Neuron (in vitro differentiated cells): ENCODE results near the gene NFYA.

ENCODE experiments used
- H2AFZ ChIP-seq: one replicate; pipeline ENCODE4 v1.6.1; 2013; ENCODE audit warnings: low read depth, mild to moderate bottlenecking, inconsistent platforms, low read length, moderate library complexity
- H3K27me3 ChIP-seq: one replicate; pipeline ENCODE4 v1.6.1; 2013; ENCODE audit warnings: low read length; ENCODE audit not compliant: insufficient read depth
- H3K36me3 ChIP-seq: one replicate; pipeline ENCODE4 v1.6.1; 2013; ENCODE audit warnings: low read length; ENCODE audit not compliant: insufficient read depth
- H3K4me1 ChIP-seq: one replicate; pipeline ENCODE4 v1.6.1; 2013; ENCODE audit warnings: low read length; ENCODE audit not compliant: insufficient read depth
- H3K4me3 ChIP-seq: 2 replicates; pipeline ENCODE4 v1.5.1; 2013; ENCODE audit warnings: mild to moderate bottlenecking, low read length, moderate library complexity
- H3K9me3 ChIP-seq: one replicate; pipeline ENCODE4 v1.6.1; 2013; ENCODE audit warnings: low read length

The NFYA gene

DNA sequence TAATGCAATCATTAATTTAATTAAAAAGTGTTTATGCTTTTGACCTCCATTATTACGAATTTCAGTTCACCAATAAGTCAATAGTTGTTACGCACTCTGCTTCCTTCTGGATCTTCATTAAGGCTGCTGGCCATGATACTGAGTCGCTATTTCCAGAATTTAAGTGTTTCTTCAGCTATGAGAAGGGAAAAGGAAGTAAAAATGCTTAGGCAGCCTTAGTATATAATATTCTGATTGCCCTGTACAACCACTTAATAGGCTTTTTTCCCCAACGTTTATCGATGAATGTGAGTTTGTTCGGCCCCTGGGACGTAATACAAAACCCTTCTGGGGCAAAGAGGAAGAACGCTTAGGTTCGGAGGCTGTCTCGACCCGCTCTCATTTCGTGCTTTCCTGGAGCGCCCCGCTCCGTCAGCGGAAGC lies 1.3 kb upstream of the NFYA start:
- peak overlapping the region; percentile 66 for H2AFZ ChIP-seq
- peak overlapping the region; percentile 93 for H3K4me3 ChIP-seq
- H3K4me1 ChIP-seq, result peaks cover 29% of the 10 kb centered on the region
- no peaks in the 10 kb centered on the region for H3K27me3 ChIP-seq
- peaks cover 16% of the 10 kb centered on the region for H3K36me3 ChIP-seq
- no peaks in the 10 kb centered on the region for H3K9me3 ChIP-seq

- no peaks in the 10 kb centered on the region for H3K9me3 ChIP-seq
- peak within 1 kb of the TSS; percentile 93 for H3K4me3 ChIP-seq
- peaks cover 16% of the 10 kb centered on the region for H3K36me3 ChIP-seq
- peaks cover 29% of the 10 kb centered on the region for H3K4me1 ChIP-seq
- H3K27me3 ChIP-seq, result no peaks in the 10 kb centered on the region
- H2AFZ ChIP-seq, result peak within 1 kb of the TSS; percentile 66
These were observed 595 bp upstream of the NFYA start, which contains the start of gene OARD1 for GRCh38 chr6:41071923-41072835. Gene OARD1 (minus strand): TSS chr6:41072356. CDS start chr6:41071634, 722 bp downstream.

DNA sequence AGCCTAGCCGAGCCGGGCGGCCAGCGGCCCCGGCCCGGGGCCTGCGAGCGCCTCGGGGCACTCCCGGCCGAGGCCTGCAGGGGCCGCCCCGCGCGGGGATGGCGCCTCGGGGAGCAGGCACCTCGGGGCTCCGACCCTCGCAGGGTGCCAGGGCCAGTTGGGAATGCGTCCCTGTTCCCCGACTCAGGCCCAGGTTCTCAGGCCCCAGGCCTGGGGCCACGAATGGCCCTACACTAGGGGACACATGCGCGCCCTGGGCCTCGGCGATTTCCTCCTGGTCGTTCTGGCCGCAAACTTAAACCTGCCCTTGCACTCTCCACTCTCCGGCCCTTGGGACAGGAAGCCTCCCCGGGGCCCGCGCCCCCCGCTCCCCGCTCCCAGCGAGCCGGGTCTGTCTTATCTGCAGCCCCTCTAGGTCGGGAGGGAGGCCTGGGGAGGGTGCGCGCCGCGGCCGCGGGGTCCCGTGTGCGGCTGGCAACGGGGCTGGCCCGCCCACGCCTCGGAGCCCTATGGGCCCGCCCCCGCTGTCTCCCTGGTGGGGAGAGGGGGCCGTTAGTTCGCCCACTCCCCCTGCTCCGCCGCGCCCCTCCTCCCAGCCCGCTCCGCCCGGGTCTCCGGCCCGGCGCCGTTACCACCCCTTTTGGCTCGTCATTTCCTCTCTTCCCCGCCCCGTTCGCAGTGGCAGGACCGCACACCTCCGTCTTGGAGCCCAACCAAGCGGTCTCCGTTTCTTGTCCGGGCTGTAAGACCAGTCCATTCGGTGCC lies 611 bp downstream of the NFYA start:
- H3K36me3 ChIP-seq, result peaks cover 10% of the 10 kb centered on the region
- peaks cover 29% of the 10 kb centered on the region for H3K4me1 ChIP-seq
- H3K27me3 ChIP-seq, result no peaks in the 10 kb centered on the region
- H2AFZ ChIP-seq, result peak overlapping the region; percentile 17
- H3K9me3 ChIP-seq, result no peaks in the 10 kb centered on the region
- peak overlapping the region; percentile 93 for H3K4me3 ChIP-seq

DNA sequence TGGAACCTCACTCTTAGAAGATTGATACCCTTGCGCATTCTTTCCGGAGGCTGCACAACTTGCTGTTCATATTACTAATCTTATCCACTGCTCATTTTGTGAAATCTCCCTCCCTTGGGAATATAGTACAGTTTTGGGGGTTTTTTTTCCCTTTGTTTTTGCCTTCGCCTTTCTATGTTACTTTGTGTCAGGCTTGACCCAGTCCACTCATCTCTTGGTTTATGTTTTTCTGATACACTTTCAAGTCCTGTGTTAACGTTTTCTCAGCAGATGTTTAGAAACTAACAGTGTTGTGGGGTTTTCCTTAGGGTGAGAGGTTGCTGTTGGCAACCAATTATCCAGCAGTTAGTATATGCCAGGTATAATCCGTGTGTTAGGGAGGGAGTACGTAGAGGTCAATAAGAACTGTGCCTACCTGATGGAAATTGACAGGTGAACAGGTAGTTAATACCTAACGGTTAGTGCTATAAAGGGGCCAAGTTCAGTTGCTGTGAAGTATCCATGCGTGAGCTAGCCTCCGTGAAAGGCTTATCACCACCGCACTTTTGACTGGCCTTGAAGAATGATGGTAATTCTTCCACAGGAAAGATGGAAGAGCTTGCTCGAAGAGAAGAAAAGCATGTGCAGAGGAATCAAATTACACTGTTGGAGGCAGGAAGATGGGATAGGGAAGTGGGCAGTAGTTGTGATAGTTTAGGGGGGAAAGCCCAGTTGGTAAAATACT lies 1.4 kb downstream of the NFYA start:
- peak overlapping the region; percentile 93 for H3K4me3 ChIP-seq
- peak overlapping the region; percentile 17 for H2AFZ ChIP-seq
- H3K9me3 ChIP-seq, result no peaks in the 10 kb centered on the region
- H3K27me3 ChIP-seq, result no peaks in the 10 kb centered on the region
- peaks cover 29% of the 10 kb centered on the region for H3K4me1 ChIP-seq
- peaks cover 11% of the 10 kb centered on the region for H3K36me3 ChIP-seq

DNA sequence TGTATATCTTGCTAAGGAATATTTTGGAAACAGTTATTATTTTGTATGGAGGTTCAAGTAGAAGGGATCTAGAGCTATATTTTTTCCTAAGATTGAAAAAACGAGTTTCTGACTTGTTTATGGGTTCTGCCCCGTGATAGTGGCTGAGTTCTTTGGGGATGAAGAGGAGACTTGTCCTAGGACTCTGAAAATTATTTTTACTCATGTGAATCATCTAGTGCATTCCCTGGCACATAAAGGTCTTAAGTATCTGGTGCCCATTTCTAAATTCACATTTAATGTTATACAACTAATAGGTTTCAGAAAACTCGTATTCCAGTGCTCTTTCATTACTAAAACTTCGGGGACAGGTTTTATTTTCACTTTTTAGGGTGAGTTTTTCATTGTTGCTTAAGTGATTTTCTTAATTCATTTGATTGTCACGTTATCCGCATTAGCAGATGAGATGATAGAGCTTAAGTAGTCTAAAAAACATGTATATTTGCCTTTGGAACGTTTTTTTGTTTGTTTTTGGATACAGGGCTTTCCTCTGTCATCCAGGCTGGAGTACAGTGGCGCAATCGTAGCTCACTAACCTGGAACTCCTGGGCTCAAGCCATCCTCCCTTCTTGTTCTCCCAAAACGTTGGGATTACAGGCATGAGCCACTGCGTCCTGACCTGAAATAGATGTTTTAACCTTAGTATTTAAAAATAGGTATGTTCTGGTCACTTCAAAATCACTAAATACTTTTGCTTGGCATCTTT lies 2.1 kb downstream of the NFYA start:
- Histone ChIP-seq H2AFZ (no peak overlapping the region), H3K4me3 (peak overlapping the region; percentile 93), H3K36me3 (peaks cover 14% of the 10 kb centered on the region), H3K9me3 (no peaks in the 10 kb centered on the region), H3K27me3 (no peaks in the 10 kb centered on the region), H3K4me1 (peaks cover 29% of the 10 kb centered on the region)

DNA sequence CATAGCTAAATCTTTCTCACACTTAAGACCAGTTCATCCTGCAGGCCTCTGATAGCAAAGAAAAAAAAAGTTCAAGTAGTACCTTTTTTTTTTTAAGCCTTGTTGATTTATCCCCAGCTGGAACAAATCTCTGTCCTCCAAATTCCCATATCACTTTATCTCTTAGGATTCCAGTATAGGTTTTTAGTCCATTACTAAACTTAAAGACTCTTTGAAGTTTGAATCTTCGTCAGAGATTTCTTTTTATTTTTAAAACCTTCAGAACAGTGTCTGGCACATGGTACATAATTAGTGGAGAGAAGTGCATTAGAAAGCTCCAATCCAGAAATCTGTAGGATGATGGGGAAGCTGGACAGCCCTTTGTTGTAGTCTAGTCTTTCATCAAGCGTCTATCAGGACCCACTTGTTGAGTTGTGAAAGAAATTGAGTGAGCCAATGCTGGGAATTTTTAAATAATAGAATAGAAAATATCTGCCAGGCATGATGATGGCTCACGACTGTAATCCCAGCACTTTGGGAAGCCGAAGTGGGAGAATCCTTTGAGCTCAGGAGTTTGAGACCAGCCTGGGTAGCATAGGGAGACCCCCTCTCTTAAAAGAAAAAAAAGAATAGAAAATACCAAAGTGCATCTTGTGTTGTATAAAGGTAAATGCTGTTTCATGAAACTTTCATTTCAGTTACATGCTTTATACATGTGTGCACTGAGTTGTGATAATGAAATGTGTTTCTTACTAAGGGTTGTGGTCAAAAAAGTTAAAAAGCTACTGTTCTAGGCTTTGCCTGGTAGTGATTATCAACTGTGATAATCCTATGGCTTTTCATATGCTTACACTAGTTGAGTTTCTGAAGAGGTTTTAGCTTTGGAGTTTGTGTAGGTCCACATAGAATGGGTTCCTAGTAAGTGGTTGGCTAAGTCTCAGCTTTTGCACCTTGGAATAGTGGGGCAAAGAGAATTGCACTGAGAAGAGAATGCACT lies 3.2 kb downstream of the NFYA start:
- peaks cover 24% of the 10 kb centered on the region for H3K36me3 ChIP-seq
- no peaks in the 10 kb centered on the region for H3K27me3 ChIP-seq
- H3K9me3 ChIP-seq, result no peaks in the 10 kb centered on the region
- H3K4me3 ChIP-seq, result no peak overlapping the region
- no peak overlapping the region for H2AFZ ChIP-seq
- H3K4me1 ChIP-seq, result peaks cover 23% of the 10 kb centered on the region

- no peak overlapping the region for H2AFZ ChIP-seq
- no peaks in the 10 kb centered on the region for H3K27me3 ChIP-seq
- peaks cover 20% of the 10 kb centered on the region for H3K4me1 ChIP-seq
- H3K9me3 ChIP-seq, result no peaks in the 10 kb centered on the region
- no peak overlapping the region for H3K4me3 ChIP-seq
- H3K36me3 ChIP-seq, result peaks cover 24% of the 10 kb centered on the region
These were observed 4.8 kb downstream of the NFYA start for GRCh38 chr6:41077536-41077935.

GRCh38 chr6:41078101-41078500 lies 5.3 kb downstream of the NFYA start:
- H3K9me3 ChIP-seq, result no peaks in the 10 kb centered on the region
- H3K36me3 ChIP-seq, result peaks cover 24% of the 10 kb centered on the region

GRCh38 chr6:41079080-41079479 lies 6.3 kb downstream of the NFYA start:
- Histone ChIP-seq H3K9me3 (no peaks in the 10 kb centered on the region), H3K36me3 (peaks cover 29% of the 10 kb centered on the region), H3K4me1 (peaks cover 18% of the 10 kb centered on the region), H2AFZ (no peak overlapping the region), H3K4me3 (no peak overlapping the region), H3K27me3 (no peaks in the 10 kb centered on the region)

More at GRCh38 chr6:41078101-41078500, 5.3 kb downstream of the NFYA start:
- Histone ChIP-seq H3K4me1 (peaks cover 20% of the 10 kb centered on the region), H3K27me3 (no peaks in the 10 kb centered on the region), H3K4me3 (no peak overlapping the region), H2AFZ (no peak overlapping the region)

- Histone ChIP-seq H3K9me3 (no peaks in the 10 kb centered on the region), H3K4me1 (peaks cover 5% of the 10 kb centered on the region), H3K36me3 (peaks cover 42% of the 10 kb centered on the region), H3K4me3 (no peak overlapping the region), H2AFZ (no peak overlapping the region), H3K27me3 (no peaks in the 10 kb centered on the region)
These were observed 7.8 kb downstream of the NFYA start for GRCh38 chr6:41080621-41081020.

- H3K27me3 ChIP-seq, result no peaks in the 10 kb centered on the region
- H3K4me3 ChIP-seq, result no peak overlapping the region
- H2AFZ ChIP-seq, result no peak overlapping the region
- no peaks in the 10 kb centered on the region for H3K4me1 ChIP-seq
- peaks cover 58% of the 10 kb centered on the region for H3K36me3 ChIP-seq
- H3K9me3 ChIP-seq, result no peaks in the 10 kb centered on the region
These were observed 10.3 kb downstream of the NFYA start for GRCh38 chr6:41083072-41083471.
